AG09319 (cell line): Measurements from ENCODE around the gene SLC25A18.
A peak's percentile ranks its signal among the peaks of the same experiment; 100 is the strongest.

Experiments used
- DNase-seq: peaks from one replicate; pipeline ENCODE4 v3.0.0-alpha.2; 2010; ENCODE audit warnings: low read depth; ENCODE audit errors: extremely low read depth
- TF ChIP-seq, protein P1 (sequence below): IDR thresholded peaks from 2 replicates; pipeline ENCODE4 v1.5.1; 2011; ENCODE audit warnings: low read depth, mild to moderate bottlenecking, inconsistent platforms, low read length, moderate library complexity

The SLC25A18 gene

DNA sequence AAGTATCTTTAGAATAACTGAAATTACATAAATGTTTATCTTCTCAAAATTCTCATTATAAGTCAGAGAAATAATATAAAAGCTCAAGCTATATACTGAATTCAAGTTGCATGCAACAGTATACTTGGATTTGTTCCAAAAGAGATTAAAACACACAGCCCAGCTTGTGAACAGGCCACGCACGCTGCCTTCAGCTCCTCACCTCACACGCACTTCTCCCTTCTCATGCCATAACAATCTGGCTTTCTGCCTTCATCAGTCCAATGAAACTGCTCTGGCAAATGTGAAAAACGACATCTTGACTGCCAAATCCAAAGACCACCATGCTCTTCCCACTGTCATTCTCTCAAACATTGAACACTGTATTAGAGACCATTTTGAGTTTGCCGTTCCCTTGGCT is 43.2 kb downstream of the SLC25A18 start:
- TF ChIP-seq, protein P1, sequence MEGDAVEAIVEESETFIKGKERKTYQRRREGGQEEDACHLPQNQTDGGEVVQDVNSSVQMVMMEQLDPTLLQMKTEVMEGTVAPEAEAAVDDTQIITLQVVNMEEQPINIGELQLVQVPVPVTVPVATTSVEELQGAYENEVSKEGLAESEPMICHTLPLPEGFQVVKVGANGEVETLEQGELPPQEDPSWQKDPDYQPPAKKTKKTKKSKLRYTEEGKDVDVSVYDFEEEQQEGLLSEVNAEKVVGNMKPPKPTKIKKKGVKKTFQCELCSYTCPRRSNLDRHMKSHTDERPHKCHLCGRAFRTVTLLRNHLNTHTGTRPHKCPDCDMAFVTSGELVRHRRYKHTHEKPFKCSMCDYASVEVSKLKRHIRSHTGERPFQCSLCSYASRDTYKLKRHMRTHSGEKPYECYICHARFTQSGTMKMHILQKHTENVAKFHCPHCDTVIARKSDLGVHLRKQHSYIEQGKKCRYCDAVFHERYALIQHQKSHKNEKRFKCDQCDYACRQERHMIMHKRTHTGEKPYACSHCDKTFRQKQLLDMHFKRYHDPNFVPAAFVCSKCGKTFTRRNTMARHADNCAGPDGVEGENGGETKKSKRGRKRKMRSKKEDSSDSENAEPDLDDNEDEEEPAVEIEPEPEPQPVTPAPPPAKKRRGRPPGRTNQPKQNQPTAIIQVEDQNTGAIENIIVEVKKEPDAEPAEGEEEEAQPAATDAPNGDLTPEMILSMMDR: no peak
- DNase-seq: no peak

DNA sequence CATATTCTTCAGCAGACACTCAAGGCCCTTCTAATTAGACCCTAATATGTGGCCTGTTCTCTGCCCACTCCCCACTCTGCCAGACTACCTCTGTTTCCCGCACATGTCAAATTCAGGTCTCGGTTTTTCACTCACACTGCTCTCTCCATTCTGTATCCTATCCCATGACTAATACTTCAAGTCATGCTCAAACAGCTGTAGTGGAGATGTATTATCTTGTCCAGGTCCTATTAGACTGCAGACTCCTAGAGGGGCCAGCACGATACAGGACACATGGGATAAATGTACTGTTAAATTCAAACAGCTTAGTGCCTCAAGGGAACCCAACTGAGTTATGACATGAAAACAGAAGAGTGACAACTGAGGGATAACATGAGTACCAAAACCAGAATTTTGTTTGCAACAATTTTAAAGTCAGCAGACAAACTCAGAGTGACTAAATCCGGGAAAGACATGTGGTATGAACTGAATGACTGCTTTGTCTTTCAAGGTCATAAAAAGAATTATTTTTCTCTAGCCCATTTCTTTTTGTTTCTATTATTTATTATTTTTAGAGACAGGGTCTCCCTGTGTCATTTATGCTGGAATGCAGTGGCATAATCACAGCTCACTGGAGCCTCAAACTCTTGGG is 44.7 kb downstream of the SLC25A18 start:
- TF ChIP-seq, protein P1: no peak
- no peak for DNase-seq

- TF ChIP-seq, protein P1: no peak
- DNase-seq: peak; percentile 24
These were observed 48.8 kb downstream of the SLC25A18 start for GRCh38 chr22:17612057-17612456.

GRCh38 chr22:17613280-17613679 is 50.0 kb downstream of the SLC25A18 start:
- DNase-seq: no peak
- TF ChIP-seq, protein P1: no peak

DNA sequence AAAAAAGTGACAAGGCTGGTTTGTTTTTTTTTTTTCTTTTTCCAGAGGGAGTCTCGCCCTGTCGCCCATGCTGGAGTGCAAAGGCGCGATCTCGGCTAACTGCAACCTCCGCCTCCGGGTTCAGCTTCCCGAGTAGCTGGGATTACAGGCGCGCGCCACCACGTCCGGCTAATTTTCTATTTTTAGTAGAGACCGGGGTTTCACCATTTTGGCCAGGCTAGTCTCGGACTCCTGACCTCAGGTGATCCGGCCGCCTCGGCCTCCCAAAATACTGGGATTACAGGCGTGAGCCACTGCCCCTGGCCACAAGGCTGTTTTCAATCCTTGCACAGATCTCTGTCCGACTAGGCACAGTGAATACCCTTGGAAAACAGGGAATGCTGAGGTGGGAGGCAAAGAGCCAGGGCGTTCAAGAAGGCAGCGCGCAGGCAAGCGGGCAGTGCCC is 64.7 kb downstream of the SLC25A18 start:
- no peak for DNase-seq
- TF ChIP-seq, protein P1: no peak

GRCh38 chr22:17628406-17629172 is 65.3 kb downstream of the SLC25A18 start, which contains the start of gene ATP6V1E1:
ATP6V1E1 (minus strand) TSS chr22:17628749; CDS start chr22:17628635, 114 bp downstream.
- TF ChIP-seq, protein P1: no peak
- peak; percentile 89 for DNase-seq

DNA sequence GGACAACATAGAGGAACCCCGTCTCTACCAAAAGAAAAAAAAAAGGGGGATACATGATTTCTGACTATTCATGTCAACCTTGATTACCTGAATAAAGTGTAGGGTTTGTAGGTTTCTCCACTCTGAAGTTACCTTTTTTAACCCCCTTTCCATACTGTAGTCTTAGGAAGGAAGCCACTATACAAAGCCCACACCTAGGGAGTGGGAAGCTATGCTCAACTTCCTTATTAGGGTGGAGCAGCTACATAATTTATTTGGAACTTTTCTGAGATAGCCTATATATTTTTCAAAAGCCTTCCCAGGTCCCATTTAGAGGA is 65.8 kb downstream of the SLC25A18 start:
- TF ChIP-seq, protein P1: no peak
- no peak for DNase-seq
